Measurements from ENCODE around the gene PIK3C2A. TPM values are rescaled to one million over a fixed set of nuclear protein-coding genes. Genes with fewer than 3 reads are reported as not detected.

The PIK3C2A gene
- total RNA-seq, 1 donor from 2014 or later, result 74.0 TPM

DNA sequence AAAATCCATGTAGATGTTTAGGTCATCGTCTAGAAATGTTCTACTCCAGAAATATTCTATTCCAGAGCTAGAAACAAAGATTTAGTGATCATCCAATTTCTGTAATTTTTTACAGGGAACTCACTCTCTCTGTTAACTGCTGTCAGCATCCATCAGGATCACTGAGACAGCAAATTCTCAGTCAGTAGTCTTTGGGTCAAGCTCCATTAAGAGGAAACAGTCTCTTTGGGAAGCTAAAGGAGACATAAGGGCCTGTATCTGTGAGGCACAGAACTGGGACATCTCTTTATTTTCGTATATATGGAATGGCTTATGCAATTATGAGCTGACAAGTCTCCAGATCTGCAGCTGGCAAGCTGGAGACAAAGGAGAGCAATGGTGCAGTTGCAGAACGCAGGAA is 48.3 kb downstream of the PIK3C2A start:
- Mint-ChIP-seq H3K27me3 (ENCODE audit: low read depth) (no peaks in the 10 kb centered on the region), H3K36me3 (peaks cover 6% of the 10 kb centered on the region), H3K4me1 (peaks cover 8% of the 10 kb centered on the region), H3K27ac (no peak overlapping the region), H3K9me3 (no peaks in the 10 kb centered on the region), H3K4me3 (no peak overlapping the region)
- DNase-seq (ENCODE audit: low spot score in 2 of 2, unreplicated experiment in 2 of 2), result no peak
- TF ChIP-seq, protein P1, sequence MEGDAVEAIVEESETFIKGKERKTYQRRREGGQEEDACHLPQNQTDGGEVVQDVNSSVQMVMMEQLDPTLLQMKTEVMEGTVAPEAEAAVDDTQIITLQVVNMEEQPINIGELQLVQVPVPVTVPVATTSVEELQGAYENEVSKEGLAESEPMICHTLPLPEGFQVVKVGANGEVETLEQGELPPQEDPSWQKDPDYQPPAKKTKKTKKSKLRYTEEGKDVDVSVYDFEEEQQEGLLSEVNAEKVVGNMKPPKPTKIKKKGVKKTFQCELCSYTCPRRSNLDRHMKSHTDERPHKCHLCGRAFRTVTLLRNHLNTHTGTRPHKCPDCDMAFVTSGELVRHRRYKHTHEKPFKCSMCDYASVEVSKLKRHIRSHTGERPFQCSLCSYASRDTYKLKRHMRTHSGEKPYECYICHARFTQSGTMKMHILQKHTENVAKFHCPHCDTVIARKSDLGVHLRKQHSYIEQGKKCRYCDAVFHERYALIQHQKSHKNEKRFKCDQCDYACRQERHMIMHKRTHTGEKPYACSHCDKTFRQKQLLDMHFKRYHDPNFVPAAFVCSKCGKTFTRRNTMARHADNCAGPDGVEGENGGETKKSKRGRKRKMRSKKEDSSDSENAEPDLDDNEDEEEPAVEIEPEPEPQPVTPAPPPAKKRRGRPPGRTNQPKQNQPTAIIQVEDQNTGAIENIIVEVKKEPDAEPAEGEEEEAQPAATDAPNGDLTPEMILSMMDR (IDR thresholded peaks at IDR 0.05; ENCODE audit: unreplicated experiment), result no peak

Other genes with a start within 250 kb of the PIK3C2A start
- 23.9 to 30.5 TPM (median 30.5 TPM) in 3 replicates for gene PLEKHA7, start 193.6 kb downstream of the PIK3C2A start, total RNA-seq
- gene RPS13, start 130.3 kb downstream of the PIK3C2A start, total RNA-seq, result 929 to 970 TPM (median 934 TPM) in 3 replicates
- 49.2 to 55.1 TPM (median 50.6 TPM) in 3 replicates for gene NUCB2, start 68.8 kb upstream of the PIK3C2A start, total RNA-seq
- 4.8 to 5.6 TPM (median 4.9 TPM) in 3 replicates for gene NCR3LG1, start 143.8 kb upstream of the PIK3C2A start, total RNA-seq
- gene KCNJ11, start 180.7 kb upstream of the PIK3C2A start, total RNA-seq, result 2.0 to 3.0 TPM (median 2.1 TPM) in 3 replicates